NCI-H526 (cell line): ENCODE data around the gene TMEFF2.

Experiments used
- DNase-seq, 2 experiments: peaks; one replicate each; lab custom pipeline; 2025; lab: John Stamatoyannopoulos, UW

Gene TMEFF2

GRCh38 chr2:191965733-191966132, 229.0 kb downstream of the TMEFF2 start:
- no peak for DNase-seq

- no peak for DNase-seq
Measured at GRCh38 chr2:191961556-191961955, 233.2 kb downstream of the TMEFF2 start.

- no peak for DNase-seq
Measured at GRCh38 chr2:191959209-191959608, 235.5 kb downstream of the TMEFF2 start.

- DNase-seq, result no peak
Measured at GRCh38 chr2:191957996-191958860, 236.5 kb downstream of the TMEFF2 start.

- DNase-seq, result no peak
Measured at GRCh38 chr2:191954451-191954850, 240.3 kb downstream of the TMEFF2 start.

GRCh38 chr2:191952515-191953270, 242.0 kb downstream of the TMEFF2 start:
- no peak for DNase-seq

- no peak for DNase-seq
Measured at GRCh38 chr2:191951832-191952231, 242.9 kb downstream of the TMEFF2 start.

- no peak for DNase-seq
Measured at GRCh38 chr2:191951376-191951775, 243.4 kb downstream of the TMEFF2 start.

- DNase-seq, result no peak
Measured at GRCh38 chr2:191950132-191950874, 244.4 kb downstream of the TMEFF2 start.

GRCh38 chr2:191947235-191947634, 247.5 kb downstream of the TMEFF2 start:
- no peak for DNase-seq

GRCh38 chr2:191946471-191947182, 248.1 kb downstream of the TMEFF2 start:
- DNase-seq, result no peak

- DNase-seq, result no peak
Measured at GRCh38 chr2:191945623-191946022, 249.1 kb downstream of the TMEFF2 start.

- DNase-seq, result no peak
Measured at GRCh38 chr2:191942739-191943103, 252.0 kb downstream of the TMEFF2 start.

GRCh38 chr2:191942090-191942738, 252.5 kb downstream of the TMEFF2 start:
- no peak for DNase-seq

GRCh38 chr2:191941376-191941929, 253.3 kb downstream of the TMEFF2 start:
- DNase-seq, result no peak

GRCh38 chr2:191938779-191939178, 256.0 kb downstream of the TMEFF2 start:
- no peak for DNase-seq

GRCh38 chr2:191936882-191937405, 257.8 kb downstream of the TMEFF2 start:
- no peak for DNase-seq

GRCh38 chr2:191935247-191935646, 259.5 kb downstream of the TMEFF2 start:
- no peak for DNase-seq

GRCh38 chr2:191933307-191934105, 261.2 kb downstream of the TMEFF2 start:
- DNase-seq, result no peak

- no peak for DNase-seq
Measured at GRCh38 chr2:191932286-191932685, 262.4 kb downstream of the TMEFF2 start.
